ENCODE results near the gene FAM117B.
"Not testable (repeated sequence)": the region's sequence is repeated elsewhere in the genome, so short reads cannot be mapped to it uniquely, and the experiment has no call there.

Gene FAM117B

GRCh38 chr2:202705446-202706020, 70.8 kb downstream of the FAM117B start:
- DNase-seq: no peak

- not testable (repeated sequence) for DNase-seq
These were observed 80.5 kb downstream of the FAM117B start for GRCh38 chr2:202714971-202715935.

- no peak for DNase-seq
These were observed 81.4 kb downstream of the FAM117B start for GRCh38 chr2:202716114-202716718.

GRCh38 chr2:202716953-202717597, 82.3 kb downstream of the FAM117B start:
- DNase-seq: no peak

GRCh38 chr2:202717598-202718310, 83.0 kb downstream of the FAM117B start:
- DNase-seq: no peak

GRCh38 chr2:202718614-202719013, 83.8 kb downstream of the FAM117B start:
- no peak for DNase-seq

- DNase-seq: no peak
These were observed 85.5 kb downstream of the FAM117B start for GRCh38 chr2:202720226-202720625.

GRCh38 chr2:202721621-202722020, 86.9 kb downstream of the FAM117B start:
- no peak for DNase-seq

GRCh38 chr2:202723746-202724145, 89.0 kb downstream of the FAM117B start:
- DNase-seq: no peak

GRCh38 chr2:202726070-202726469, 91.3 kb downstream of the FAM117B start:
- no peak for DNase-seq

GRCh38 chr2:202736826-202737225, 102.1 kb downstream of the FAM117B start:
- no peak for DNase-seq

- DNase-seq: no peak
These were observed 108.8 kb downstream of the FAM117B start for GRCh38 chr2:202743613-202744012.

GRCh38 chr2:202749477-202749876, 114.7 kb downstream of the FAM117B start:
- no peak for DNase-seq

GRCh38 chr2:202750763-202751427, 116.1 kb downstream of the FAM117B start:
- DNase-seq: no peak

GRCh38 chr2:202752071-202752470, 117.3 kb downstream of the FAM117B start:
- no peak for DNase-seq

- DNase-seq: no peak
These were observed 120.2 kb downstream of the FAM117B start for GRCh38 chr2:202754936-202755335.

- DNase-seq: no peak
These were observed 121.8 kb downstream of the FAM117B start for GRCh38 chr2:202756598-202756997.

- DNase-seq: no peak
These were observed 122.6 kb downstream of the FAM117B start for GRCh38 chr2:202757339-202757738.

- DNase-seq: no peak
These were observed 123.4 kb downstream of the FAM117B start for GRCh38 chr2:202758128-202758527.

- no peak for DNase-seq
These were observed 123.8 kb downstream of the FAM117B start for GRCh38 chr2:202758604-202759003.

GRCh38 chr2:202760848-202761247, 126.1 kb downstream of the FAM117B start:
- DNase-seq: no peak

GRCh38 chr2:202762556-202762955, 127.8 kb downstream of the FAM117B start:
- DNase-seq: no peak

All from DMS153 (cell line).